GM12873 (cell line): ENCODE results near the gene PPIL6.
A peak's percentile ranks its signal among the peaks of the same experiment; 100 is the strongest.

Source experiments
- CTCF ChIP-seq: IDR thresholded peaks from 2 replicates; pipeline ENCODE4 v1.5.1; 2012; ENCODE audit warnings: low read depth, mild to moderate bottlenecking, moderate library complexity, low read length, control low read depth; ENCODE audit not compliant: insufficient read depth; ENCODE audit errors: missing control alignments

PPIL6 gene

GRCh38 chr6:109396046-109396718 is 44.2 kb downstream of the PPIL6 start:
- no peak for TF ChIP-seq CTCF

DNA sequence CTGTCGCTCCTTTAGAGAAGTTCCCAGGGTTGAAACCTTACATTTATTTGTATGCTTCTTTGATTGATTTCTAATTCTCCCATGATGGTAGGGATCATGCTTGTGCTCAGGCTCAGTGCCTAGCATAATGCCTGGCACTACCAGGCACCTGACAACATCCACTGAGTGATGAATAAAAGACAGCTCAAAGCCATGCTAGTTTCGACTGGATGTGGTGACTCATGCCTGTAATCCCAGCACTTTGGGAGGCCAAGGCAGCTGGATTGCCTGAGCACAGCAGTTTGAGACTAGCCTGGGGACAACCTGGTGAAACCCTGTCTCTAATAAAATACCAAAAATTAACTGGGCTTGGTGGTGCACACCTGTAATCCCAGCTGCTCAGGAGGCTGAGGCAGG is 46.5 kb downstream of the PPIL6 start:
- no peak for TF ChIP-seq CTCF

DNA sequence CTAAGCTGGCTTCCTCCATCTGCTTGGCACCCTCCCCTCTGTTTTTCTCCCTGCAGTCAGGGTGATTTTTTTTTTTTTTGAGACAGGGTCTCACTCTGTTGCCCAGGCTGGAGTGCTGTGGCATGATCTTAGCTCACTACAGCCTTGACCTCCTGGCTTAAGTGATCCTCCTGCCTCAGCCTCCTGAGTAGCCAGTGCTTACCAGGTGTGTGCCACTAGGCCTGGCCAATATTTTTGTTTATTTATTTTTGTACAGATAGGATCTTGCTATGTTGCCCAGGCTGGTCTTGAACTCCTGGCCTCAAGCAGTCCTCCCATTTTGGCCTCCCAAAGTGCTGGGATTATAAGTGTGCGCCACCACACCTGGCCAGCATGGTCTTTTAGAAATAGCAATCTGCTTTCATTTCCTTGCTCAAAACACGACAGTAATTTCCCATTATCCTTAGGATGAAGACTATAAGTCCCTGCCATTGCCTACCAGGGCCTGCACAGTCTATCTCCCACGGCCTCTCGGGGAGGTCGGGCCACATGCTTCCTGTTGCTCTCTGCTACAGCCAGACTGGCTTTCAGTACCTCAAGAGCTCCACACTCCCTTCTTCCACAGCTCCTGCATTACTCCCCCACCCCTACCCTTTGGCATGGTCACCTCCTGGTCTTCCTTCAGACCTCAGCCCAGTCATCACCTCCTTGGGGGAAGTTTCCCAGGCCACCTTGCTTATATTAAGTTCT is 47.1 kb downstream of the PPIL6 start:
- no peak for TF ChIP-seq CTCF

DNA sequence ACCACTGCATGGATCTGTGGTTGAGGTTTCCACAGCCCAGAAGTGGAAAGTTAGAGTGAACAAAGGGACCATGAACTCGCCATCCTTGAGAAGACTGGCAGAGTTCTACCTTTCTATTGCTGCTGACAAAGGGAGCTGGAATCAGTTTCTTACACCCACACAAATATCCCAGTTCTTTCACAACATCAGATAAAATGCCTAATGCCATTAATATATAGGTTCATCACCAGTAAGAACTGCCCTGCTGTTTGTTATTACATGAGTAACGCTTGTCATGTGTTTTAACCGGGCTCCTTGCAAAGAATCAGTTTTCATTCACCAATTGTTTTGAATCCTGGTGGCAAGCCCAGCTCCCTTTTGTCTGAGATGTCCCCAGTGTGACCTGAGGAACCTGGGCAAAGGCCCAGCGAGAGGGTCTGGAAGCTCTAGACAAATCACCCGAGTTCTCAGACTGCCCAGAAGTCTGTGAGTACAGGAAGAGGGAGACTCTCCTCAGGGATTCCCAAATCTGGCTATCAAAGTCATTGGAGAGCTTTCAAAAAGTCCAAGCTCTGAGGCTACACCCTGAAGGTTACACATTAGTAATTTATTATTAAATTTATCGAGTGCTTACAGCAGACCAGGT is 50.7 kb downstream of the PPIL6 start:
- TF ChIP-seq CTCF, result no peak

GRCh38 chr6:109388265-109388664 is 52.2 kb downstream of the PPIL6 start:
- TF ChIP-seq CTCF, result no peak

- no peak for TF ChIP-seq CTCF
These were observed 56.9 kb downstream of the PPIL6 start for GRCh38 chr6:109383438-109383940.

- TF ChIP-seq CTCF, result peak; percentile 63
These were observed 57.6 kb downstream of the PPIL6 start for GRCh38 chr6:109382576-109383437.
